WTC11 (cell line): ENCODE data around the gene PPP1R15B.

Source experiments
- E2F5 ChIP-seq: sonication (generic); formaldehyde crosslinking; IDR thresholded peaks from 2 replicates; pipeline ENCODE4 v1.8.1; 2022; ENCODE audit warnings: mild to moderate bottlenecking, moderate library complexity, missing genetic modification reagents
- GRHL2 ChIP-seq: fragments of 250-450 bp; sonication (Bioruptor Pico); IDR thresholded peaks from 2 replicates; pipeline ENCODE4 v1.8.0; 2022; ENCODE audit warnings: mild to moderate bottlenecking, moderate library complexity; ENCODE audit not compliant: insufficient replicate concordance, severe bottlenecking
- NFE2L1 ChIP-seq: sonication (generic); formaldehyde crosslinking; IDR thresholded peaks from 2 replicates; pipeline ENCODE4 v1.8.1; 2023; ENCODE audit warnings: missing genetic modification reagents
- ZNF396 ChIP-seq: fragments of 250-450 bp; sonication (Bioruptor Pico); IDR thresholded peaks from 2 replicates; pipeline ENCODE4 v1.8.0; 2021; ENCODE audit warnings: mild to moderate bottlenecking, moderate library complexity, borderline replicate concordance
- ZNF671 ChIP-seq: fragments of 250-450 bp; sonication (Bioruptor Pico); IDR thresholded peaks from 2 replicates; pipeline ENCODE4 v1.8.0; 2021; ENCODE audit warnings: mild to moderate bottlenecking

- no peak for TF ChIP-seq ZNF671
- TF ChIP-seq NFE2L1: no peak
- TF ChIP-seq E2F5: no peak
- no peak for TF ChIP-seq GRHL2 (CRISPR knock-in tag)
- no peak for TF ChIP-seq ZNF396
These were observed 18.1 kb upstream of the PPP1R15B start for GRCh38 chr1:204429746-204430145.
